HG02938 (cell line): ENCODE measurements around the gene CTRB2.

Experiments
- ATAC-seq: cut with Tn5 transposase; IDR thresholded peaks from one replicate; pipeline ENCODE4 v1.9.1; 2021; ENCODE audit warnings: mild to moderate bottlenecking, moderate library complexity; ENCODE audit not compliant: unreplicated experiment

The CTRB2 gene

DNA sequence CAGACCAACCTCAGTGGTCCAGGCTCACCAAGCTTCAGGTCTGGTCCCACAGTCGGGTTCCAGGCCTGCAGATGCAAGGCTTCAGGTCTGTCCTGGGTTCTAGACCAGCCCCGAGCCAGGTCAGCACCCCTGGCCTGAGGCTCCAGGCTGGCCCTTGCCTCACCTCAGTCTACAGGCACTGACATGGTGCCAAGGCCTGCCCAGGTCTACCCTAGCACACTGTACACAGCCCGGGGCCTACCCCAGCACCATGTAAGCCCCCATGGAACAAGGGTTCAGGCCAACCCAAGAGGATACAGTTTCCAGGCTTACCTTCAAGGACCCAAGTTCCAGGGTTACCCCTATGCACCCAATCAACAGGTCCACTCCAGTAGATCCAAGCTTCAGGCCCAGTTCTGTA is 31.9 kb downstream of the CTRB2 start:
- no peak for ATAC-seq

DNA sequence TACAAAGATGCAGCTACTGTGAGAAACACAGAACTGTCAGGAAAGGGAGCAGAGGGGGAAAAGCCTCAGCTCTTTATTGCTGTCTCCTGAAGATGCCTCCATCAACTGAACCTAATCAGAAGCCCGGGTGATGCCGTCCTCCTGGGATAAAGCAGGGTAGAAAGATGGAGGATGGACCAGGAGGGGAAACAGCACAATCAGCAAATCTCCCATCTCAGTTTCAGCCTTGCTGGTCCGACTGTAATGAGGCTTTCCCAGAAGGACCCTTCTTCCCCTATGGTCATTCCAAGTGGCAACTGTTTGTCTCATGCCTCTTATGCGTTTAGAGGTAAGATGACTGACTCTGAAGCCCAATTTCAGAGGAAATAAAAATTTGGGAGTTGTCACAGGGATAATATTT is 34.4 kb downstream of the CTRB2 start:
- ATAC-seq = no peak

DNA sequence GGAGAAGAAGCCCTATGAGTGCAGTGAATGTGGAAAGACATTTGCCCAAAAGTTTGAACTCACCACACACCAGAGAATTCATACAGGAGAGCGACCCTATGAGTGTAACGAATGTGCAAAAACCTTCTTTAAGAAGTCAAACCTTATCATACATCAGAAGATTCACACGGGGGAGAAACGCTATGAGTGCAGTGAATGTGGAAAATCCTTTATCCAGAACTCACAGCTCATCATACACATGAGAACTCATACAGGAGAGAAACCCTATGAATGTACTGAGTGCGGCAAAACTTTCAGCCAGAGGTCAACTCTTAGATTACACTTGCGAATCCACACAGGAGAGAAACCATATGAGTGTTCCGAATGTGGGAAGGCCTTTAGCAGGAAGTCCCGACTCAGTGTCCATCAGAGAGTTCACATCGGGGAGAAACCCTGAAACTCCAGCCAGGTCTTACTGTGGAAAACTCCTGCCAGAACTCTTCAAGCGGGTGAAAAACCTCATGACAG is 37.0 kb downstream of the CTRB2 start:
- ATAC-seq = no peak

- no peak for ATAC-seq
These were observed 46.6 kb downstream of the CTRB2 start for GRCh38 chr16:75160386-75160785.
